Umbilical cord (tissue), 2 donors: ENCODE measurements around the gene MIER2. TPM values are rescaled to one million over a fixed set of nuclear protein-coding genes. Genes with fewer than 3 reads are reported as not detected.
"Not testable (repeated sequence)": the region's sequence is repeated elsewhere in the genome, so short reads cannot be mapped to it uniquely, and the experiment has no call there.

ENCODE experiments used
- DNase-seq: peaks from one replicate; pipeline ENCODE4 v3.0.0-alpha.2; 2015; ENCODE audit warnings: low spot score
- total RNA-seq: library from RNA; depleted of rRNA; stranded (reverse); fragments of >200 nt; gene quantifications from one replicate; pipeline ENCODE4 v1.2.3, GENCODE V29; 2014; ENCODE audit warnings: low replicate concordance; ENCODE audit not compliant: insufficient read depth

The MIER2 gene
- total RNA-seq, 1 donor from 2014 or later, result 3.4 TPM

- DNase-seq, result no peak
Measured at GRCh38 chr19:288911-289310, 55.7 kb downstream of the MIER2 start.

- DNase-seq, result no peak
Measured at GRCh38 chr19:287381-287871, 57.2 kb downstream of the MIER2 start.

DNA sequence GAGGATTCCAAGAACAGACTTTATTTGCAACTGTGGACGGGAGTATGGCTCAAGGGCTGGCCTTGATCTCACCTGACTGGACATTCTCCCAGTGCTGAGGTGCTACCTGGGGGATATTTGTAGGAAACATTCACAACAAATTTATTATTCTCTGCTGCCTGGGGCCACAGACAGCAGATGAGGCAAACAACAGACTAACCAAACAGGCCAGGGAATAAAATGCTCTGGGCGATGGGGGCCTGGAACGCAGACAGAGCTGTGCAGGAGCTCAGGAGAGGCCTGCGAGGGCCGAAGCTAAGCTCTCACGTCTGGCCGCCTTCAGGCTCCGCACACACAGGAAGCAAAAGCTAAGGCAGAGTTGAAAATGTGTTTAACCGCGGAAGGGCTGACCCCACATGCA, 61.2 kb downstream of the MIER2 start:
- no peak for DNase-seq

GRCh38 chr19:282501-282900, 62.1 kb downstream of the MIER2 start:
- no peak for DNase-seq

GRCh38 chr19:281992-282391, 62.6 kb downstream of the MIER2 start:
- DNase-seq, result no peak

DNA sequence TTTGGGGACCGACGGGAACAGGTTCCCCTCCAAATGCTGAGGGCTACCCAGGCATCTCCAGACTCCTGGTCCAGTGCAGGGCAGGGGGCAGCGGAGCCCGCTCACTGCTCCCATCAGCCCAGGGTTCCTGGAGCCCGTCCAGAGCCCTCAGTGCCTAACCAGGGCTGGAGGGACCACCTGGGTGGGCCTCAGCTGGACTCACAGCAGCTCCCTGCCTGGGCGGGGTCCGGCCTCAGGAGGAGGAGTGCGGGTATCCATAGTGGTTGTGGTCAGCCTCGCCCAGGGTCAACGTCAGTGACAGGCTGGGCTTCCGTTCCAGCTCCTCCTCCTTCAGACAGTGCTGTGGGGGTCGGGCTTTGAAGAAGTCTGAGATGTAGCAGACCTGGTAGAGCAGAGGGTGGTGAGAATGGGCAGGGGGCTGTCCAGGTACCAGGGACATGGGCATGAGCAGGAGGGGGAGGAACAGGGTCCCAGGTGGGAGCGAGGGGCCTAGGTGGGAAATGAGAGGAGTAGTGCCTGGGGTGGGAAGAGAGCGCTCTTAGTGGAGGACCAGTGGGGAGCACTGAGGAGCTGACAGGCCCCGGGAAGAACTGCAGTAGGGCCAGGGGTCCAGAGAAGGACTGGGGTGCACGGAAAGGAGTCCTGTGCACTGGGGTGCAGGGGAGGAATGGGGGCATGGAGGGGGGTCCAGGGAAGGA, 63.3 kb downstream of the MIER2 start:
- DNase-seq, result no peak

DNA sequence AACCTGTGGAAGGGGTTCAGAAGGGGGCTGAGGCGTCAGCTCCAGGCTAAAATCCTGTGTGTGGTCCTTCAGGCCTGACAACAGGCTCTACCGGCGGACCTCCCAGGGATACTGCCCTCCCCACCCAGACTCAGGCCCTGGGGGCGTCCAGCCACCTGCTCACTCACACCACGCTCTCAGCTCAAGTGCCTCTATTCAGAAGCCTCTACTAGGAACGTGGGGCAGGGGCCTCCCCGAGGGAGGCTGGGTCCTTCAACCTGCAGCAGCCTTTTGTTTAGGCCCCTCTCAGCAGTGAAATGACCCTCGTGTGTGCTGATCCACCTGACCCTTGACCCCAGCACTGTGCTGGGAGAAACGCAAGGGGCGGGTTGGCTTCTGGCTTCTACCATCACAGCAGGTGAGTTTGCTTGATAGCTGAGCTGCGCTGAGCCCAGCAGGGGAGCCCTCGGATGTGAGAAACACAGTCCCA, 64.0 kb downstream of the MIER2 start:
- DNase-seq, result no peak

DNA sequence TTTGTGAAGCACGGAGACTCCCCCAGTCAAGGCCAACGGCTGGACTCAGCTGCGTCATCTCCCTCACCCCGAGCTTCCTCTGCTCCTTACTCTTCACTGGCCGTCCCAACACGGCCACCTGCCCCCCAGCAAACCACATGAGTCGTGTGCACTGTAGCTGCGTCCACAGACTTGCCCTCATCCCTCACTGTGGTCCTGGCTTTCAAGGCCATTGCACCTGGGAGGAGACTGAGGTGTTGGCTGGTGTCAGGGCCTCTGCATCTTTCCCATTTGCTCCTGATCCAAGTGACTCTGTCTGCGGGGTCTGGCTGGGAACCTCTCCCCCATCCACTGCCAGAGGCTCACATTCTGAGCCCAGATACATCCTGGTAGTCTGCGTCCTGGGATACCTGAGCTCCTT, 64.9 kb downstream of the MIER2 start:
- DNase-seq, result no peak

DNA sequence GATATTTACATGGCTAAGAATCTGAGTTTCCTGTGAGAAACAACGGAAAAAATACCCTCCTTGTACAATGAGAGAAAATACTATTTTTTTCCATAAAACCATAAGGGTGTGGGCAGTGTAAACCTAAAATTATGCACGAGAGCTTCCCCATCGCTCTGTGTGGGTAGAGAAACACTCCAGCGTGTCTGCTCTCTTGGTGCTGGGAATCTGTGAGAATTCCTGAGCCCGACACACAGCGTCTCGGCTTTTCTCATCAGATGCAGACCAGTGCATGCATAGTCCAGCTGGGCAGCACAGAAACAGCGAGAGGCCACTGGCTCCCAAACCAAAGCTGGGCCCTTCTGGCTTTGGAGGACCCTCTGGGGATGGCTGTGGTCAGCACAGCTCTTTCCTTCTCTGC, 65.4 kb downstream of the MIER2 start:
- DNase-seq, result no peak

- peak; percentile 50 for DNase-seq
Measured at GRCh38 chr19:277581-278165, 66.9 kb downstream of the MIER2 start.

DNA sequence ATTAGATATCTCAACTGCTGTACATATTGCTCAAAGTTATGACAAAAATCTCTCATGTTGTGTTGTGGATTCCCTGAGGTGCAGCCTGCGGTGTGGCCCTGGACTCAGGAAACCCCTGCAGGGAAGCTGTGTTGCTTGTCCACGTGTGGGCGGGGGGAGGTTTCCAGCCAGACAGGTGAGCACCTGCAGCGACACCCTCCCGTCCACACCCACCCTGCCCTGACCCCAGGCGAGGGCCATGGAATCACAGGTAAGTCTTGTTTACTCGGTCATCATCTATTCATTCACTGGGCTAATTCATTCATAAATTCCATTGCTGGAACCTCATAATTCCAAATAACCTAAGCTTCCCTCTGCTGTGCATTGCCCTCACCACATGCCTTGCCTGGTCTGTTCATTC, 67.5 kb downstream of the MIER2 start:
- DNase-seq, result no peak

DNA sequence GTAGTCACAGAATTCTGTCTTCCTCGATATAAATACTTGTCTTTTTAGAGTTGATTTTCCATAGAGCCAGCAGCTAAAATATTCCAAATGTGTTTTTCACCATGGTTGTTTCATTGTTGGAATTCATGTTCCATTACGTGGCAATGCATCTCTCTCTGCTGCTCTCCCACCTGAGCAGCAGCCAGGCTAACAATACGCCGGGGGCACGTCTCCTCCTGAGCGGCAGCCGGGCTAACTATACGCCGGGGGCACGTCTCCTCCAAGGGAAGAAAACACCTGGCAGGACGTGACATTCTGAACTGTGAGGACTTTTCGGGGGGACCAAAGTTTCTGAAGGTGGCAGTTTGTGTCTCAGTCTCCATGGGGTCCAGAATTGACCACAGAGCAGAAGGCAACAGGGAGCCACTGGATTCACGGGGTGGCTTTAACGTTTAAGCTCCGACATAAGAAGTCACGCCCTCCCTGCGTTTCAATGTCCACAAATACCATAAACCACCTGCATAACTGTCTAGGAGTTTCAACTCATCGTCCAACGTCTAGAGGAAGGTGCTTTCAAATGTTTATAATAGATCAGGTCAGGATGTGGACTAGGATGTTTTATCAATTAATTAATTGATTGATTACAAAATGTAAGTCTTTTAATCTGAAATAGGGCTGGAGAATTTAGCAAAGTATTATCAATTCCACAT, 68.5 kb downstream of the MIER2 start:
- no peak for DNase-seq

DNA sequence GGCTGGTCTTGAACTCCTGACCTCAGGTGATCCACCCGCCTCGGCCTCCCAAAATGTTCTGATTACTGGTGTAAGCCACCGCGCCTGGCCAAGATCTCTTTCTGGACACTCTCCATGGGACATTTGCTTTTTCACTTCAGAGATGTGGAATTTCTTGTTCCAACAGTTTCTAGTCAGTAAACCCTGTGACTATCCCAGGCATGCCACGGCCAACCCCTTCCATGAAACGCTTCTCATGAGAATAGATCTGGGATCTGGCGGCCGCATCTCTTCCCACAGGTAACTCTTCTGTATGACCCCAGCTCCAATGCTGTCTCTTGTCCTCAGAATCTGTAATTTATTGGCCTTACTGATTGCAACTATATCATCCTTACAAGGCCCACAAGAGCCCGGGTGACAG, 69.6 kb downstream of the MIER2 start:
- DNase-seq, result no peak

DNA sequence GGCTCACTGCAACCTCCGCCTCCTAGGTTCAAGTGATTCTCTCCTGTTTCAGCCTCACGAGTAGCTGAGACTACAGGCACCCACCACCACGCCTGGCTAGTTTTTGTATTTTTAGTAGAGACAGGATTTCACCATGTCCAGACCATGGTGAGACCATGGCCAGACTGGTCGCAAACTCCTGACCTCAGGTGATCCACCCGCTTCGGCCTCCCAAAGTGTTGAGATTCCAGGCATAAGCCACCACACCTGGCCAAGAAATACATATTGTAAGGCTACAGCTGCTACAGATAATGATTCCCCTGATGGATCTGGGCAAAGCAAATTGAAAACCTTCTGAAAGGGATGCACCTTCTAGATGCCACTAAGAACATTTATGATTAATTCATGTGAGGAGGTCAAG, 71.2 kb downstream of the MIER2 start:
- no peak for DNase-seq

DNA sequence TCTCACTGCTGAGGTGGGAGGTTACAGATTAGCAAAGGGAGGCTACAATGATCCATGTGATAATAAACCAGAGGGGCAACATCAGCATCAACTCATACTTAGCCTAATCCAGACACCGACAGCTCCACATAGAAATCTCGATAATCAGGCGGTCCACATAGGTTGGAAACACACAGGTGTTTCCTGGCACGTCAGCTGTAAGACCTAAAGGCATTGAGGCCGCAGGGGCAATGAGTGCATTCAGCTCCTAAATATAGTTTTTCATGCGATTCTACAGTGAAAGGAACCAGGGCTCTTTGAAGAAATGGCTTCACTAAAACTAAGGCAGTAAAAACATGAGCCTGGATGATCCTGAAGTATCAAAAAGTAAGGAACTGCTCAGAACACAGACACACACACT, 72.7 kb downstream of the MIER2 start:
- DNase-seq, result no peak

DNA sequence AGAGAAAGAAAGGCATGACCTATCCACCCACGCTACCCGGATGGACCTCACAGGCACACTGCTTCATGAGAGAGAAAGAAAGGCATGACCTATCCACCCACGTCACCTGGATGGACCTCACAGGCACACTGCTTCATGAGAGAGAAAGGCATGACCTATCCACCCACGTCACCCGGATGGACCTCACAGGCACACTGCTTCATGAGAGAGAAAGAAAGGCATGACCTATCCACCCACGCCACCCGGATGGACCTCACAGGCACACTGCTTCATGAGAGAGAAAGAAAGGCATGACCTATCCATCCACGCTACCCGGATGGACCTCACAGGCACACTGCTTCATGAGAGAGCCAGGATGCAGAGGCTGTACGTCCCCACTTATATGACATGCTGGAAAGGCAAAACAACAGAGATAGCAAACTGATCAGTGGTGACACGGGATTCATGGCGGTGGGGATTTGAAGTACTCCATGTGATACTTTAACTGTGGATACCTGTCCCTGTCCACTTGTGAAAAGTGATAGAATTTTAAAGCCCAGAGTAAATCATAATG, 73.8 kb downstream of the MIER2 start:
- DNase-seq, result not testable (repeated sequence)

GRCh38 chr19:269241-269640, 75.4 kb downstream of the MIER2 start:
- DNase-seq, result no peak

DNA sequence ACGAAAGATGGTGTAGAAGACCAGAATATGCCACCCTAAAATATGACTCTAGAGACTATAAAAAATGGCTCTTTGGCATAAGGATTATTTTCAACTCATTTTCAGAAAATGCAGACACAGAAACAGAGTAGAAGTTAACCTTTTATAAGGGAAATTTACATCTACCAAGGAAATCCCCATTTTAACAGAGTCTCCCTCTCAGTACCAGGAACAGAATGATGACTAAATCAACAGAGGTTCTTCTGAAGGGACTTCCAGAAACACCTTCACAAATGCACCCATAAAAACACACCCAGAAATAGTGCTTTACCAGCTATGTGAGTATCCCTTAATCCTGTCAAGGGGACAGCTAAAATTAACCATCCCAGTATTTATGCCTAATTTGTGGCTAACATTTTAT, 82.5 kb downstream of the MIER2 start:
- DNase-seq, result no peak

GRCh38 chr19:256804-257203, 87.8 kb downstream of the MIER2 start:
- DNase-seq, result not testable (repeated sequence)
